ENCODE results near the gene MNAT1.
"Not testable (repeated sequence)": the region's sequence is repeated elsewhere in the genome, so short reads cannot be mapped to it uniquely, and the experiment has no call there.

Gene MNAT1

GRCh38 chr14:60882219-60882618 lies 147.7 kb downstream of the MNAT1 start:
- no peak for DNase-seq (ENCODE audit: low read depth)

- no peak for DNase-seq (ENCODE audit: low read depth)
These were observed 149.6 kb downstream of the MNAT1 start for GRCh38 chr14:60884134-60884533.

GRCh38 chr14:60890636-60891035 lies 156.1 kb downstream of the MNAT1 start:
- not testable (repeated sequence) for DNase-seq (ENCODE audit: low read depth)

- no peak for DNase-seq (ENCODE audit: low read depth)
These were observed 159.3 kb downstream of the MNAT1 start for GRCh38 chr14:60893911-60894310.

- no peak for DNase-seq (ENCODE audit: low read depth)
These were observed 169.8 kb downstream of the MNAT1 start for GRCh38 chr14:60904381-60904780.

- DNase-seq (ENCODE audit: low read depth): no peak
These were observed 171.4 kb downstream of the MNAT1 start for GRCh38 chr14:60905923-60906322.

- DNase-seq (ENCODE audit: low read depth): no peak
These were observed 181.2 kb downstream of the MNAT1 start for GRCh38 chr14:60915781-60916180.

GRCh38 chr14:60922050-60922449 lies 187.5 kb downstream of the MNAT1 start:
- DNase-seq (ENCODE audit: low read depth): no peak

- DNase-seq (ENCODE audit: low read depth): no peak
These were observed 190.7 kb downstream of the MNAT1 start for GRCh38 chr14:60925286-60925685.

GRCh38 chr14:60926002-60926401 lies 191.4 kb downstream of the MNAT1 start:
- no peak for DNase-seq (ENCODE audit: low read depth)

GRCh38 chr14:60931218-60931617 lies 196.7 kb downstream of the MNAT1 start:
- no peak for DNase-seq (ENCODE audit: low read depth)

GRCh38 chr14:60933920-60934655 lies 199.5 kb downstream of the MNAT1 start:
- no peak for DNase-seq (ENCODE audit: low read depth)

- DNase-seq (ENCODE audit: low read depth): no peak
These were observed 200.8 kb downstream of the MNAT1 start for GRCh38 chr14:60935319-60935718.

- DNase-seq (ENCODE audit: low read depth): no peak
These were observed 209.1 kb downstream of the MNAT1 start for GRCh38 chr14:60943637-60944032.

- no peak for DNase-seq (ENCODE audit: low read depth)
These were observed 209.6 kb downstream of the MNAT1 start for GRCh38 chr14:60944204-60944603.

GRCh38 chr14:60945984-60946383 lies 211.4 kb downstream of the MNAT1 start:
- no peak for DNase-seq (ENCODE audit: low read depth)

- no peak for DNase-seq (ENCODE audit: low read depth)
These were observed 212.2 kb downstream of the MNAT1 start for GRCh38 chr14:60946773-60947172.

- DNase-seq (ENCODE audit: low read depth): no peak
These were observed 217.3 kb downstream of the MNAT1 start for GRCh38 chr14:60951776-60952435.

GRCh38 chr14:60956202-60956601 lies 221.6 kb downstream of the MNAT1 start:
- no peak for DNase-seq (ENCODE audit: low read depth)

- no peak for DNase-seq (ENCODE audit: low read depth)
These were observed 222.1 kb downstream of the MNAT1 start for GRCh38 chr14:60956632-60957031.

GRCh38 chr14:60958146-60958545 lies 223.6 kb downstream of the MNAT1 start:
- no peak for DNase-seq (ENCODE audit: low read depth)

GRCh38 chr14:60963761-60964160 lies 229.2 kb downstream of the MNAT1 start:
- DNase-seq (ENCODE audit: low read depth): no peak

GRCh38 chr14:60964904-60965303 lies 230.3 kb downstream of the MNAT1 start:
- no peak for DNase-seq (ENCODE audit: low read depth)

- no peak for DNase-seq (ENCODE audit: low read depth)
These were observed 230.8 kb downstream of the MNAT1 start for GRCh38 chr14:60965402-60965801.

Measured in HS-5 (cell line).